Activated B cell treated with CpG ODN at 0.5 μM for 24 hours (primary cell): ENCODE results near the gene ID1. TPM values are rescaled to one million over a fixed set of nuclear protein-coding genes. Genes with fewer than 3 reads are reported as not detected.

Source experiments
- ATAC-seq: fragments of 200-7000 bp; cut with Tn5 transposase; one replicate; pipeline ENCODE4 v1.10.0; 2021; ENCODE audit warnings: low read depth, mild to moderate bottlenecking, moderate library complexity
- CTCF ChIA-PET: fragments of 350-600 bp; sonication (Branson Sonifier 250); formaldehyde crosslinking; loops from one replicate; lab custom pipeline; 2021; ENCODE audit warnings: antibody characterized with exemption; lab: Charles Lee
- POLR2A ChIA-PET: fragments of 350-600 bp; sonication (Branson Sonifier 250); formaldehyde crosslinking; loops from one replicate; lab custom pipeline; 2021; ENCODE audit warnings: antibody characterized with exemption; lab: Charles Lee
- DNase-seq: peaks from one replicate; pipeline ENCODE4 v3.0.0; 2022
- H3K27ac Mint-ChIP-seq: one replicate; pipeline ENCODE4 v1.8.0; 2020; ENCODE audit warnings: mixed read lengths
- H3K27me3 Mint-ChIP-seq: one replicate; pipeline ENCODE4 v1.8.0; 2021; ENCODE audit warnings: mixed read lengths
- H3K36me3 Mint-ChIP-seq: one replicate; pipeline ENCODE4 v1.8.0; 2021; ENCODE audit warnings: low read depth, mixed read lengths
- H3K4me1 Mint-ChIP-seq: one replicate; pipeline ENCODE4 v1.8.0; 2021; ENCODE audit warnings: mixed read lengths
- H3K4me3 Mint-ChIP-seq: one replicate; pipeline ENCODE4 v1.8.0; 2020; ENCODE audit warnings: mild to moderate bottlenecking, mixed read lengths
- H3K9me3 Mint-ChIP-seq: one replicate; pipeline ENCODE4 v1.8.0; 2020; ENCODE audit warnings: mixed read lengths
- intact Hi-C: fragments of 100-400 bp; cut with micrococcal nuclease; formaldehyde crosslinking; loops from one replicate; pipeline ENCODE4 v1.15.1; 2024
- total RNA-seq: library from RNA; stranded (reverse); gene quantifications from 2 replicates; pipeline ENCODE4 v1.2.3, GENCODE V29; 2022
- TF ChIP-seq, protein P1 (sequence below): fragments of 200-600 bp; IDR thresholded peaks from one replicate; pipeline ENCODE4 v1.8.0; 2022; ENCODE audit warnings: antibody characterized with exemption, mild to moderate bottlenecking

ID1 gene
- total RNA-seq, 1 donor from 2014 or later = 0.60 TPM

DNA sequence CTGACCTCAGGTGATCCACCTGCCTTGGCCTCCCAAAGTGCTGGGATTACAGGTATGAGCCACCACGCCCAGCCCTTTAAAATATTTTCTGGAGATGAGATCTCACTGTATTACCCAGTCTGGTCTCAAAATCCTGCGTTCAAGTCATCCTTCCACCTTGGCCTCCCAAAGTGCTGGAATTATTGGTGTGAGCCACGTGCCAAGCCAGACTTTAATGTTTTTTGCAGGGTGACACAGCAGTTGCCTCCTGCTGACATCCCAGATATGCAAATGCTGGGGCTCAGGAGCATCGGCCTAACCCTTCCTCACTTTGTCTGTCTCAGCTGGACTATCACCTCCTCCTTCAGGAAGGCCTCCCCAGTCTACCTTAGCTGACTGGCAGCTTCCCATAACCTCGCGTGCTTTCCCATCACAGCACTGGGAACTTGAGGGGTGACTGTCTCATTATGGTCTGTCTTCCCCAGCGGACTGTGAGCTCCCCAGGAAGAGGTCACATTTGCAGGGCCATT is 14.3 kb upstream of the ID1 start:
- ATAC-seq (no peak), DNase-seq (no peak)
- CTCF ChIA-PET = interaction anchor here (1.3 kb wide), 1 partner anchor 22 kb away, joined by 3 read pairs; no protein-coding TSS in a partner anchor
- H3K9me3 Mint-ChIP-seq = no peaks in the 10 kb centered on the region
- H3K4me3 Mint-ChIP-seq = no peak overlapping the region
- no peaks in the 10 kb centered on the region for H3K36me3 Mint-ChIP-seq
- H3K4me1 Mint-ChIP-seq = peaks cover 8% of the 10 kb centered on the region
- H3K27me3 Mint-ChIP-seq = peaks cover 15% of the 10 kb centered on the region
- no peak overlapping the region for H3K27ac Mint-ChIP-seq
- POLR2A ChIA-PET = no interaction called here
- intact Hi-C loops = no loop called here
- TF ChIP-seq, protein P1, sequence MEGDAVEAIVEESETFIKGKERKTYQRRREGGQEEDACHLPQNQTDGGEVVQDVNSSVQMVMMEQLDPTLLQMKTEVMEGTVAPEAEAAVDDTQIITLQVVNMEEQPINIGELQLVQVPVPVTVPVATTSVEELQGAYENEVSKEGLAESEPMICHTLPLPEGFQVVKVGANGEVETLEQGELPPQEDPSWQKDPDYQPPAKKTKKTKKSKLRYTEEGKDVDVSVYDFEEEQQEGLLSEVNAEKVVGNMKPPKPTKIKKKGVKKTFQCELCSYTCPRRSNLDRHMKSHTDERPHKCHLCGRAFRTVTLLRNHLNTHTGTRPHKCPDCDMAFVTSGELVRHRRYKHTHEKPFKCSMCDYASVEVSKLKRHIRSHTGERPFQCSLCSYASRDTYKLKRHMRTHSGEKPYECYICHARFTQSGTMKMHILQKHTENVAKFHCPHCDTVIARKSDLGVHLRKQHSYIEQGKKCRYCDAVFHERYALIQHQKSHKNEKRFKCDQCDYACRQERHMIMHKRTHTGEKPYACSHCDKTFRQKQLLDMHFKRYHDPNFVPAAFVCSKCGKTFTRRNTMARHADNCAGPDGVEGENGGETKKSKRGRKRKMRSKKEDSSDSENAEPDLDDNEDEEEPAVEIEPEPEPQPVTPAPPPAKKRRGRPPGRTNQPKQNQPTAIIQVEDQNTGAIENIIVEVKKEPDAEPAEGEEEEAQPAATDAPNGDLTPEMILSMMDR = no peak

DNA sequence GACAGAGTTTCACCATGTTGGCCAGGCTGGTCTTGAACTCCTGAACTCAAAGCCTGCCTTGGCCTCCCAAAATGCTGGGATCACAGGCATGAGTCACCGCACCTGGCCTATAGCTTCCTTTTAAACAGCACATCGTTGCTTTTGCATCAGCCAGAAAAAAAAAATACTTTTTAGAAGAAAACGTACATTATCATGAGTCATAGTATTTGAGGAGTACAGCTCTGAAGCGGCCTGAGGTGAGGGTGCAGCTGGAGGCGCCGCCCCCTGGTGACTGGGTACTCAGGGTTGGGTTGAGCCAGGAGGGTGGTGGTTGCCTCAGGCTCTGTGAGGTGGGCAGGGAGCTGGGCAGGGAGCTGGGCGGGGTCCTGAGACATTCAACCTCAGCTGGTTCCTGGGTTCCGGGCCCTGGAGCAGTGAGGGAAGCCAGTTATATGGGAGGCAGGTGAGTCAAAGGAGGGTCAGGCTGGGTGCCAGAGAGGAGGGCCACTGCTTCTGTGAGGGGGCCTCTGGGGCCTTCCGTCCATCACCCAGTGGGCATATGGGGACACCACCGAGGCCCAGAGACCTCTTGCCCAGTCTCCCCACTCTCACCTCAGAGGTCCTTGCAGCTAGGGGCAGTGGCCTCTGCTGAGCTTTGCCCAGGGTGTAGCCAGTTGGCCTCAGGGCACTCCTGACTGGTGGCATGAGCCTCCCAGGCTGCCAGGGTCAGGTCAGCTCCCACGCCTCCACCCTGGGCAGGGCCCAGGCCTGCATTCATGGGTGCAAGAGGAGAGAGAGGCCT is 11.7 kb upstream of the ID1 start:
- DNase-seq (no peak), ATAC-seq (no peak)
- Mint-ChIP-seq H3K27ac (no peak overlapping the region), H3K36me3 (no peaks in the 10 kb centered on the region), H3K4me3 (no peak overlapping the region), H3K27me3 (peaks cover 8% of the 10 kb centered on the region), H3K4me1 (peaks cover under 1% of the 10 kb centered on the region), H3K9me3 (no peaks in the 10 kb centered on the region)
- TF ChIP-seq, protein P1 = no peak
- POLR2A ChIA-PET = no interaction called here
- intact Hi-C loops = no loop called here
- CTCF ChIA-PET = no interaction called here

DNA sequence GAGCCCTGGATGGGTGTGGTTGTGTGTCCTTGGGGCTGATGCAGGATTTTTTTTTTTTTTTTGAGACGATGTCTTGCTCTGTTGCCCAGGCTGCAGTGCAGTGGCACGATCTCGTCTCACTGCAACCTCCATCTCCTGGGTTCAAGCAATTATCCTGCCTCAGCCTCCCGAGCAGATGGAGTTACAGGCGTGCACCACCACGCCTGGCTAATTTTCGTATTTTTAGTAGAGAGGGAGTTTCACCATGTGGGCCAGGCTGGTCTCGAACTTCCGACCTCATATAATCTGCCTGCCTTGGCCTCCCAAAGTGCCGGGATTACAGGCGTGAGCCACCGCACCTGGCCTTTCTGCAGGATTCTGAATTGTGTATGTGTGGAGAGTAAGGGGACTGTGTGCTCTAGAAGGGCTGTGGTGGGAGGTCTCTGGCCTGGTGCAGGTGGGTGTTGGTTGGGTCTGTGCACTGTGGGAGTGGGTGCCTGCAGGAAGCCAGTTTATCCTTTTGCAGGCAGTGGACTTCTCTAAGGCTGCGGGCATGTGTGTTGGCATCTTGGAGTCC is 11.0 kb upstream of the ID1 start:
- Mint-ChIP-seq H3K27me3 (peaks cover 2% of the 10 kb centered on the region), H3K4me1 (no peaks in the 10 kb centered on the region), H3K9me3 (no peaks in the 10 kb centered on the region), H3K36me3 (no peaks in the 10 kb centered on the region), H3K4me3 (no peak overlapping the region), H3K27ac (no peak overlapping the region)
- ATAC-seq (no peak), DNase-seq (no peak)
- TF ChIP-seq, protein P1 = no peak
- intact Hi-C loops = no loop called here
- POLR2A ChIA-PET = interaction anchor here (0.5 kb wide), 1 partner anchor 14 kb away, joined by 5 read pairs; no protein-coding TSS in a partner anchor
- CTCF ChIA-PET = no interaction called here

DNA sequence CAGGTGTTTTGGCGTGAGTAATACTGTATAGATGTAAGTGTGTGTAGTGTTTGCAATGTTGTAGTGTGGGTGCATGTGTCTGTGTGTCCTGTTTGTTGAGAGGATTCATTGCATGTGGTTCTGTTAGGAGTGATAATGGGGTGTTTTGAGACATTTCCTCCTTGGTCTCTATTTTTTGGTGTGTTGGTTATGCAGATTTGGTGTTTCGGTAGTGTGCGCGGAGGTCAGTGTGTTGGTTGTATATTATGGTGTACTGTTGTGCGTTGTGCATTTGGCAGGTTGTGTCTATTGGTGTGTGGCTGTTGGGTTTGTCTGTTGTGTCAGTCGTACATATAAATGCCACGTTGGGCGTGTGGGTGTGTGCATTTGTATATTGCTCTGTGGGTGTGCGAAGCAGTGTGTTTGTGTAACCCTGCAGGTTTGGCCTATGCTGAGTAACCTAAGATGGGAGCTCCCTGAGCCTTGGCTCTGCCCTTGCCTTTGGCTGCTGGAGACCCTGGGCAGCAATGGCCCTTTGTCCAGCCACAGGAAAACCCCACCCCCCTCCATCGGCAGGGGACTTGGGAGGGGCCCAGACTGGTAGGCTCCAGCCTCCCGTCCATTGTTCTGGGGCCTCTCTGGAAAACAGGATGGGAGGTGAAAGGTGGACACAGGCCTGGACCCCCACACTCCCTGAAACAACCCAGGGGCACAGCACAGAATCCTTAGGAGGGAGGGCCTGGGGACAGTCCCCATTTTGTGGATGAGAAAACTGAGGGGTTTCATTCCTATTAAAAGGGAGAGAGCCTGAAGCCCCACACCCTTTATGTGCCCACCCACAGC is 10.3 kb upstream of the ID1 start:
- no peak overlapping the region for H3K27ac Mint-ChIP-seq
- ChIA-PET POLR2A (interaction anchor here (0.5 kb wide), 1 partner anchor 15 kb away, joined by 5 read pairs; no protein-coding TSS in a partner anchor), CTCF (no interaction called here)
- intact Hi-C loops = no loop called here
- H3K9me3 Mint-ChIP-seq = no peaks in the 10 kb centered on the region
- DNase-seq (no peak), ATAC-seq (no peak)
- H3K4me3 Mint-ChIP-seq = no peak overlapping the region
- H3K4me1 Mint-ChIP-seq = no peaks in the 10 kb centered on the region
- TF ChIP-seq, protein P1 = no peak
- H3K36me3 Mint-ChIP-seq = no peaks in the 10 kb centered on the region
- H3K27me3 Mint-ChIP-seq = peaks cover 2% of the 10 kb centered on the region

DNA sequence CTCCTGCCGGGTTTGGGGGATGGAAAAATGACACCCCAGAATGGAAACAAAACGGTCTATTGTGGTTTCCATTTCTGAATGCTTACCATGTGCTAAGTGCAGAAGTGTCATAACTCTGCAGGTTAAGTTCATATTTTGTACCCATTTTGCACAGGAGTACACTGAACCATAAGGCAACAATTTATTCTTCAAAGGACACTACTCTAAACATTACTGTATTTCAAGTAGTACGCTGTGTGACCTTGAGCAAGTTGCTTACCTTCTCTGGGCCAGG is 9.8 kb upstream of the ID1 start:
- POLR2A ChIA-PET = no interaction called here
- no peak for ATAC-seq
- TF ChIP-seq, protein P1 = no peak
- no peak overlapping the region for H3K27ac Mint-ChIP-seq
- no peak for DNase-seq
- CTCF ChIA-PET = no interaction called here
- no peaks in the 10 kb centered on the region for H3K36me3 Mint-ChIP-seq
- peaks cover 2% of the 10 kb centered on the region for H3K27me3 Mint-ChIP-seq
- no peaks in the 10 kb centered on the region for H3K9me3 Mint-ChIP-seq
- no peaks in the 10 kb centered on the region for H3K4me1 Mint-ChIP-seq
- no peak overlapping the region for H3K4me3 Mint-ChIP-seq
- intact Hi-C loops = no loop called here
